Activated T-cell treated with anti-CD3 and anti-CD28 coated beads for 24 hours (primary cell): ENCODE measurements around the gene LEFTY2.
"Not testable (repeated sequence)": the region's sequence is repeated elsewhere in the genome, so short reads cannot be mapped to it uniquely, and the experiment has no call there.

ENCODE experiments used
- DNase-seq: peaks from one replicate; pipeline ENCODE4 v3.0.0-alpha.2; 2020; ENCODE audit warnings: low read depth

The LEFTY2 gene

DNA sequence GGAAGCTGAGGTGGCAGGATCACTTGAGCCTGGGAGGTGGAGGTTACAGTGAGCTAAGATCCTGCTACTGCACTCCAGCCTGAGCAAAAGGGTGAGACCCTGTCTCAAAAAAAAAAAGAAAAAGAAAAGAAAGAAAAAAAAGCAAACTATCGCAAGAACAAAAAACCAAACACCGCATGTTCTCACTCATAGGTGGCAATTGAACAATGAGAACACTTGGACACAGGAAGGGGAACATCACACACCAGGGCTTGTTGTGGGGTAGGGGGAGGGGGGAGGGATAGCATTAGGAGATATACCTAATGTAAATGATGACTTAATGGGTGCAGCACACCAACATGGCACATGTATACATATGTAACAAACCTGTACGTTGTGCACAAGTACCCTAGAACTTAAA, 11.6 kb downstream of the LEFTY2 start:
- DNase-seq: not testable (repeated sequence)

DNA sequence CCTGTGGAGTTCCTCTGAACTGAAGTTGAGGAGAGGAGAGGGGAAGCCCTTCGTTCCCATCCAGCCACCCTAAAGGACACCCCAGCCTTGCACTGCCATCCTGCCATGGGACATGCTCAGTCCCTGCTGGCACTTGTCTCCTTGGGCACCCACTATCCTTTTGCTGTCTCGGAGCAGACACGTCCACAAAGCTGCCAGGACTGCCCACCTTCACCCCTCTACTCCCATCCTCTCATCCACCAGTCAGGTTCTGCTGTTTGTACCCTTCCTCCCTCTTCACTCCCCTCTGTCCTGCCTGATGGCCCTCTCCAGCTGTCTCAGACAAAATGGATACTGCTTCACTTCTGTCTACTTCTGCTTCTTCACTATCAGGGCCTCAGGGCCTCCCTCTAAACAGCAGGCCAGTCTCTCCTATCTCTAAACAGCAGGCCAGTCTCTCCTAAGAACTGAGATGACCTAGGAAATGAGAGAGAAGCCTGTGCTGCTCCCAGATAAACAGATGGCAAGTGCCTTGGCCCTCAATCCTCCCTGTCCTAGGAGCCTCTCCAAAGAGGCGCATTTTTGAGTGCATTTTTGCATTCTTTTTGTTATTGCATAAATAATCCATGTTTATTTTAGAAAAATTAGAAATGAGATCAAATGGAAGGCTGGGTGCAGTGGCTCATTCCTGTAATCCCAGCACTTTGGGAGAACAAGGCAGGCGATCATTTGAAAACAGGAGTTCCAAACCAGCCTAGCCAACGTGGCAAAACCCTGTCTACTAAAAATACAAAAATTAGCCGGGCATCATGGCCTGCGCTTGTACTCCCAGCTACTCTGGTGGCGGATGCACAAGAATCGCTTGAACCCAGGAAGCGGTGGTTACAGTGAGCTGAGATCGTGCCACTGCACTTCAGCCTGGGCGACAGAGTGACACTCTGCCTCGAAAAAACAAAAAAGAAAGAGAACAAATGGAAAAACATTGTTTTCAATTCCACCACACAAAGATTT, 12.5 kb downstream of the LEFTY2 start:
- DNase-seq: peak; percentile 7

DNA sequence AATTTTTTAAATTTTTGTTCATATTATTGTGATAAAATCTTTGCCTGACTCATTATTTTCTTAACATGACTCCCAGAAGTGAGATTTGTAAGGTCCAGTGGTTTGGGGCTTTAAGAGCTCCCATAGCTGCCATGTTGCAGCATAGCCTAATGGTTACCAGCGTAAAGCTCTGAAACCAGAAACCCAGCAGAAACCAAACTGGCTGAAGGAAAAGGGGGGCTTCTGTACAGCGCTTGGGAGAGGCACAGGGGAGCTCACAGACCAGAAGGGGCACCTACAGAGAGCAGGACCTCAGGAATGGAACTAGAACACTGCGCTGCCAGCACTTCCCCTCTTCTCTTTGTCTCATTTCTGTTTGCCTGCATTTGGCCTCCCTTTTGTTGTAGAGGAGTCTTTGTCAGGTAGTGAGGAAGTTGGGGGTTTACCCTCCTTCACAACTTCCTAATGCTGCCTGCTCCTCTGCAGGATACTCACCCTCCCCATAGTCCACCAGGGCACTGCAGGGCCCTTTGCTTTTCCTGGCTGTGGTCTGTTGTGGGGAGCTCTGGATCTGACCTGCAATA, 14.4 kb downstream of the LEFTY2 start:
- no peak for DNase-seq

DNA sequence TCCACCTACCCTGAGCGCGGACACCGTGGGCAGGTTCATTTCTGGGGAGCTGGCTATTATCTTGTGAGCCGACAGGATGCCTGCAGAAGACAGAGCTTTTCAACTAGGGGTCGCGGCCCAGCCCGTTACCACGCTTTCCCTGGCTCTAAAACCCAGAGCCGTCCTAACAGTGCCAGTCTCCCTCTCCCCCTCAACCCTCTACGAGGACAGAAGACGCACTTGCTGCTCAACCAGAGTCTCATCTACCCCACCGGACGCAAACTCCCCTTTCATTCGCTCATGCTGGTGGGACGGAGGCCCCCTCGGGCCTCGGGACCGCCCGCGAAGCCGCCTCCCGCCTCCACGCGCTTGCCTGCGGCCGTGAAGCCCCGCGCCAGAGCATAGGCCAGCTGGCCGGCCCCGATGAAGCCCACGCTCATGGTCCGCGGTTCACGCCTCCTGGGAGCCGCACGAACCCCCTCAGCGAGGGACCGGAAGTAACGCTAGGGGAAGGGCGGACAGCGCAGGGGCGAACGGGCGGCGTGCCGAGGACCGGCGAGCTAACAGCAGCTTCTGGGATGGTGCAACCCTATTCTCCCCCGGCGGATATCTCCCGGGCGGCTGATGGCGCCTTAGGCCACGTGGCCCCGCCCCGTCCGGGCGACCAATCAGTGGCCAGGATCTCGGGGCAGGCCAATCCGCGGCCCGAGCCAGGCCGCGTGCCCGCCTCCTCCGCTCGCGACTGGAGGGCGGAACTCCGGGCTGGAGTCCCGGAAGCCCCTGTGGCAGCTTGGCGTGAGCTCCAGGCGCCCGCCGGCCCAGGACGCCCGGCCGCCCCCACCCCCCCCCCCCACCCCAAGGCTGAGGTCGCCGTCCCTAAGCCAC, 17.1 kb downstream of the LEFTY2 start, which contains the start of gene PYCR2:
Gene PYCR2 (minus strand): TSS at position 559 of the 864 bp plus-strand sequence. CDS start 140 bp downstream, at position 419.
- DNase-seq: peak; percentile 91

DNA sequence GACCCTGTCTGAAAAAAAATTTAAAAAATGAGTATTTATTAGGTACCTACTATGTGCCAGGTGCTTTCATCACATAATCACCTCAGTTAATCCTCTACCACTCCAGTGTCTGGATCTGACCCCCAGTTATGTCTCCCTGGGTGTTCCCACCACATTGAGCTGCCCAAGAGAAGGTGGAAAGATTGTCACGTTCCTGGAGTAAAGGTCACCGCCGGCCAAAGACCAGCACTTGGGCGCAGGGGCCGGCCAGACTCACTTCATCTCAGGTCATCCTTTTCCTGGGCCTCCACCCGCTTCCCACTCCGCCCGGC, 17.7 kb downstream of the LEFTY2 start:
- no peak for DNase-seq

DNA sequence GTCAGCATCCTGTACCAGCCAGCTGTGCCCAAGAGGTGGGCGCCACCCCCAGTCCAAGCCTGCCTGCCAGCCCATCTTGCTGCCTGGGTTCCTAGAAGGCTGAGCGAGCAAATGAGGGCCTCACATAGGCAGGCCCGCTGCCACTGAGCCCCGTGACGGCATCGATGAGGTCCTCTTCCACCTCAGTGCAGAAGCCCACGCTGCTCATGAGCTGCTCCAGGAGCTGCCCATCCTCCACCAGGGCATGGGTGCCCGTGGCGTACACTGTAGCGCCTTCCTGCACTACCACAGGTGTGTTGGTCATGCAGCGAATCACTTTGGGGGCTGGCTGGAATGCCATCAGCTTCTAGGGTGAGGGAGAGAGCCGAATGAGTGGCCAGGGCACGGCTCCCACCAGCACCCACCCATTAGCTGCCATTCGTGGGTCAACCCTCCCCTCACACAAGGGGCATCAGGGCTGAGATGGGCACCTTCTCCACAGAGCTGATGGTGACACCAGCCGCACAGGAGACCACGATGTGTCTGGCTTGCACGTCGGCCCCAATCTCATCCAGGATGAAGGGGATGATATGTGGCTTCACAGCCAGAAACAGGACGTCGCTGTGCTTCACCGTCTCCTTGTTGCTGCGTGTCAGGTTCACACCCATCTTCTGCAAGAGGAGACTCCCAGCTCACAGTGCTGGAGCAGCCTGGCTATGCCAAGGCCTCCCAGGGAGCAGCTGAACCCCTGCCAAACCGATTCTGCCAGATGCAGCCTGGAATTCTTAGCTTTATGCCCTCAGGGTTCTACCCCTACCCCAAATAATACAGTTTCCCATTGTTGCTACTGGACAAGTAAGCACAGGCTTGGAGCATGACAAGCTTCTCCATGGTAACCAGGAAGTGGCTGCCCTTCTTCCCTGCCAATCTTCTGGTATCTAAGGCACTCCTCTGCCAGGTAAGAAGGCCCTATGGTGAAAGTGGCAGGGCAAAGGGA, 19.0 kb downstream of the LEFTY2 start:
- DNase-seq: no peak

DNA sequence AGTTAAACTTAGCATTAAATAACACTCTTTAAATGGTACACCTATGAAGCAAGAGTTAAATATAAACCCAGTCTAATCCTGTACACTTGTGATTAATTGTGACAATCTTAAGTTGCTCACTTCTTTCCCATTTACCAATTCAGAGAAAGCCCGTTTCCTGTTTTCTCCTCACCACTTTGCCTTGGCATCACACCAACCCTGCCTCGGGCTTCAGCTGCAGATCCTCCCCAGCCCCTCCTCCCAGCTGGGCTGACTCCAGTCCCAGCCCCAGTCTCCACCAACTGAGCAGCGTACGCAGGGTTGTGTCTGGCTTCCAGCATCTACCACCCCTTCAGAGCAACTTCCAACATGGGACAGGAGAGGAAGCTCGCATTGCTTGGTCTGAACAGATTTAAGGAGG, 21.1 kb downstream of the LEFTY2 start:
- no peak for DNase-seq

DNA sequence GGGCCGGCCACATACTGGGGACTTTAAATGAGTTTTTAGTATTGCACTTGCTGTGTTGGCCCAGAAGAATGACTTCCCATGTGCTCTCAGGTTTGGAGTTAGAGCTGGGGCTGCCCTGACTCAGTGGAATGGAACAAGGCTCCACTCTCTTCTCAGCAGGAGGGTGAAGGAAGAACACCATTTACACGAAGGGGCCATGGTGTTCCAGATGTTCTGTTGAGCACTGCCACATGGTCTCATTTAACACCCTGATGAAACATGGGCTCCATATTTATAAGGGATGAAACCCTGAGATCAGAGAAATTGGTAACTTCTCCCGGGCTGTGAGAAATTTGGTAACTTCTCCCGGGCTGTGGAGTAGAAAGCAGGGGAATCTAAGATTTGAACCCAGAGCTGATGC, 22.7 kb downstream of the LEFTY2 start:
- DNase-seq: no peak

DNA sequence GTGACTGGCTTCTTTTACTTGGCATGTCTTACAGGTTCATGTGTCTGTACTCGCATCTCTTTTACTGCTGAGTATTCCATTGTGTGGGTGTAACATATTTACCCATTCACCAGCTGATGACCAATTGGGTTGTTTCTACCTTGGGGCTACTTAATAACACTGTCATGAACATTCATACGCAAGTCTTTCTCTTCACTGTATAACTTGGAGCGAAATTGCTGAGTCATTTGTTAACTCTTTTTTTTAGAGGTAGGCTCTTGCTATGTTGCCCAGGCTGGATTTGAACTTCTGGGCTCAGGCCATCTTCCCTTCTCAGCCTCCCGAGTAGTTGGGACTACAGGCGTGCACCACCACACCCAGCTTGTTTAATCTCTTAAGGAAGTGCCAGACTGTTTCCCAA, 23.5 kb downstream of the LEFTY2 start:
- no peak for DNase-seq

DNA sequence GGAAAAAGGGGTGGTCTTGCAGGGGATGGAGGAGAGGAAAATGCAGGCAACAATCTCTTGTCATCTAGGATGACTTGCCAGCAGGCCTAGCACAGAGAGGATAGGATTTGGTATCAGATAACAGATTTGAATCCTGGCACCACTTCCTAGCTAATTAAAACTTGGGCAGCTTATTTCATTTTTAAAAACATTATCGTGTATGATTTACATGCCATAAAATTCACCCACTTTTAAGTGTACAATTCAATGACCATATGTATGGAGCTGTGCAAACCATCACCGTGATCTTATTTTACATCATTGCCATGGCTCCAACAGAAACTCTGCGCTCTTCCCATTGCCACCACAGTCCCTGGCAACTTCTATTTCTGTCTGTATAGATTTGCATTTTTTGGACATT, 23.9 kb downstream of the LEFTY2 start:
- no peak for DNase-seq

DNA sequence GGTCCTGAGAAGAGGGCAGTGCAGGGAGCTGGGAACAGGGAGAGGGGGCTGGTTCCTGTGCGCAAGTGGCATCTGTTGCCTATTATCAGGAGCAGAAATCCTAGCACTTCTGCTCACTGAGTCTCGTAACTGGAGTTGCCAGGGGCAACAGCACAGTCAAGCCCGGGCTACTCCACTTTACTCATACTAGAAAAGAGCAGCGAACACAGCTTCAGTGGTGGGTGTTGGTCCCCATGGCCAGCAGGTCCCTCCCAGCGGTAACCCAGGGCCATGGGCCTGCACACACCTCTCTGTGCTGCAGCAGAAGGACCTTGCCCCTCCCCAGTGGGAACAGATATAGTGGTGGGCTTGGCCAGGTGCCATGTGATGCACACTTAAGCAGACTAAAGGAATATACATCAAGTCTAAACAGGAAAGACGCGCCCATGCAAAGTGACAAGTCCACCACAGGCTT, 25.5 kb downstream of the LEFTY2 start:
- no peak for DNase-seq

DNA sequence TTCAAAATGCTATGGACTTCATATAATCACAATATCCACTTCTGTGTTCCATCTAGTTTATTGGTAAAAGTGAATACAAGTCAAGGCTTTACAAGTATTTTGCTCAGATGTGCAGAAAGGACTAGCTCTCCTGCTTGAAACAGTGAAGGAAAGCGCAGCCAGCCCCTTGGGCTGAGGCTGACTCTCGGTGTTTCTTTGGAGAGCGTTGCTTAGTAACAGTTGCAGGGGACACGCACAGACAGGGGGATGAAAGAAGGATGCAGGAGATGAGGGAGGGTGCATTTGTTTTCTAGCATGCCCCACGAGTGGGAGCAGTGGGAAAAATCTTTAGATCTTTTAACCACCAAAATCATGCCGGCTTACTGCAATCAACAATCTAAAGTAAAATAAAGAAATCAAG, 26.1 kb downstream of the LEFTY2 start:
- DNase-seq: no peak

DNA sequence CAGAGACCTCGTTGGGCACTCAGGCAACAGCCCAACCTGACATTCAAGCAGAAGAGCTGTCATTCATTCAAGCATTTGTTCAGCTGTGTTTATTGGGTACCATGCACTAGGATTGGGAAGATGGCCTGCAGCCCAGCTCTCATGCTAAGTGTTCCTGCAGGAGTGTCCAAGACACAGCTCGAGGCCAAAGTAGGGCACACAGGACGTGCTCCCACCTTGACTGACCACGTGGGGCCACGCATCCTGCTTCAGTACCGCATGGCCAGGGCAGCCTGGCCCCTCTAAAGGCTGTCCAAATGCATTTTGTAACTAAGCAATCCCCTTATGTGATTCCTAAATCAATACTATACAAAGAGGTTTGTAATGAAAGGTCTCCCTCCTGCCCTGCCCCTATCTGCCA, 26.6 kb downstream of the LEFTY2 start:
- no peak for DNase-seq

DNA sequence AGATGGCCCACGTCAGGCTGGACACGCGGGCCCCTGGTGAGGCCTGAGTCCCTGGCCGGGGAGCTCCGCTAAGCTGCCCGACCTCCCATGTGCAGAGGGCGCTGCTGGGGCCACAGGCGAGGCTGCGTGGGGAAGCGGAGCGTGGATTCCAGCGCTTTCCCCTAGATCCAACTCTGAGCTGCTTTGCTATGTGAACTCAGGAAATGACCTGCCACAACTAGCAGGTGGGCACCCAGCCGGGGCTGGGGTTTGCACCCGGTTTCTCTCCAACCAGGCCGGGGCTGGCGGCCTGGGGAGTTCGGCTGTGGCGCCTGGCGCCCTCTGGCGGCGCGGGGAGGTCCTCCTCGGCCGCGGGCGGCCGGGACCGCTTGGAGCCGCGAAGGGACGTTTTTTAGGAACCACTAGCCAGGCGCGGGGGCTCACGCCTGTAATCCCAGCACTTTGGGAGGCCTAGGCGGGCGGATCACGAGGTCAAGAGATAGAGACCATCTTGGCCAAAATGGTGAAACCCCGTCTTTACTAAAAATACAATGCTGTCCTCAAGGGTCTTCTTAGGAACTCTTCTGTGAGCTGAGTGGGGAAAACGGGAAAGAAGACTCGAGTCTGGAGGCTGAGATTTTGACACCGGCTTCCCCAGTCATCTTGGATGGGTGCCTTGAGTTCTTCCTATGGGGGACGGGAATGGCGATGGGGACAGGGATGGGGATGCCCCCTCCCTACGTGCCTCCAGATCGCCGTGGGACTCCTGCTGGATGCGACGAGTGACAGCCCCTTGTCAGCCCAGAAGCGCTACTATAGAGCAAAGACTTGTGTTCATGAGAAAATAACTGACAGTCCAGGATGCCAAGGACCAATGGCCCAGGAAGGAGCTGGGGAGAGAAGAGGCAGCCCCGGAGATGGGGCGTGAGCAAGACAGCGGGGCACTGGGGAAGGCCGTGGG, 29.6 kb downstream of the LEFTY2 start:
- peak; percentile 59 for DNase-seq

DNA sequence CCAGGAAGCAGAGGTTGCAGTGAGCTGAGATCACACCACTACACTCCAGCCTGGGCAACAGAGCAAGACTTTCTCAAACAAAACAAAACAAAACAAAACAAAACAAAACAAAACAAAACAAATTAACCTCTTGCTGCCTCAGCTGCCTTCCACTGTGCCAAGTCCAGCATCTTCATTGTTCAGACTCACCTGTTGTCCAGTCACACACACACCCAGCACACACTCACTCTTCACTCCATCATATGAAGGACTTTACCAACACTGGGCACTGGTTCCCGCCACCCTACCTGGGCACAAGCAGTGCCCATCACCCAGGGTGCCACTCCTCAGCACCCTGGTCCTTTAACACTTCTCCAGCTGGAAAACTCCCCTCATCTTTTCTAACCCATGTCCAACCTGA, 31.5 kb downstream of the LEFTY2 start:
- no peak for DNase-seq

DNA sequence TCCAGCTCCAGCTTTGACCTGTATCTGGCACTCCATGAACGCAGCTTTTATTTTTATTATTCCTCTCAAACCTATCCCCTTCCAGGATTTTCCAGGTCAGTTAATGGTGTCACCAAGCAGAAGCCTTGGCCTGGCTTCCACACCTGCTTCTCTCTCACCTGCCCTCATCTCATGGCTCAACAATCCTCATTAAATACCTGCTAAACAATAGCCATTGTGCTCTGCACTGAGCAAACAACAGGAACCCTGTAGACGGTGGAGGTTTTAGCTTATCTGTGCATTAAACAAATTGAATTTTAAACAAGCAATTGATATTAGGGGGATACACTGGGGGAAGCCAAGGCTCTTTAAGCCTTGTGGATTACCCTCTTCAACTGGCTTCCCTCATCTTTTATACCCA, 32.2 kb downstream of the LEFTY2 start:
- DNase-seq: no peak

DNA sequence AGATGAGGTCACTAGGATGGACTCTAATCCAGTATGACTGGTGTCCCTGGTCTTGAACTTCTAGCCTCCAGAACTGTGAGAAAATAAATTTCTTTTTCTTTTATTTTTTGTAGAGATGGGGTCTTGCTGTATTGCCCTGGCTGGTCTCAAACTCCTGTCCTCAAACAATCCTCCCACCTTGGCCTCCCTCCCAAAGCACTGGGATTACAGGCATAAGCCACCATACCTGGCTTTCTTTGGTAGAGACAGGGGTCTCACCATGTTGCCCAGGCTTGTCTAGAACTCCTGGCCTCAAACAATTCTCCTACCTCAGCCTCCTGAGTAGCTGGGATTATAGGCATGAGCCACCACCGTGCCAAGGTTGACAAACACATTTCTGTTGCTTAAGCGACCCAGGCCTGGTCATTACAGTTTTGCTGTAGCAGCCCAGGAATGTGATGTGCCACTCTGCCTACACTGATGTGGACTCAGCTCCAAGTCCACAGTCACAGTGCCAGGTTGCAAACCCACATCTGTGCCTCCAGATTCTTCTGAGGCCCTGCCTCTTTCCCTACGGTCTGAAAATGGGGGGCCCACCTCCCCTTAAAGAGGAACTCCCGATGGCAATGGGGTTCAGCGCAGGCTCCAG, 32.9 kb downstream of the LEFTY2 start:
- DNase-seq: no peak

DNA sequence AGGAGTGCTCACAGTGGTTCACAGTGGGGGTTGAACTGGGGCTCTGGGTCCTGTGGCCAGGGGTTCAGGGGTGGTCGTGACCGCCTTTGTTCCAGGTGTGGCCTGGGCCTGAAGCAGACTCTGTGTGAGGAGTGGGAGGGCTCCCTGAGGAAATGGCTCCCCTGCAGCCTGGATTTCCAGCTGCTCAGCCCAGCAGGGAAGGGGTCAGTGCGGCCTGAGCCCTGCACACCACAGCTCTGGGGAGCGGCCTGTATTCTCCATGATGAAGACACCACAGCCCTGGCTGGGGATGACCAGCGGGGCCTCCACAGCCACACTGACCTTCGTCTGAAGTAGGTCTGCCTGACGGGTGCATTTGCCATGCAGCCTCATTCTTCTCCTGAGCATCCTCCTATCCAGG, 33.7 kb downstream of the LEFTY2 start:
- no peak for DNase-seq

DNA sequence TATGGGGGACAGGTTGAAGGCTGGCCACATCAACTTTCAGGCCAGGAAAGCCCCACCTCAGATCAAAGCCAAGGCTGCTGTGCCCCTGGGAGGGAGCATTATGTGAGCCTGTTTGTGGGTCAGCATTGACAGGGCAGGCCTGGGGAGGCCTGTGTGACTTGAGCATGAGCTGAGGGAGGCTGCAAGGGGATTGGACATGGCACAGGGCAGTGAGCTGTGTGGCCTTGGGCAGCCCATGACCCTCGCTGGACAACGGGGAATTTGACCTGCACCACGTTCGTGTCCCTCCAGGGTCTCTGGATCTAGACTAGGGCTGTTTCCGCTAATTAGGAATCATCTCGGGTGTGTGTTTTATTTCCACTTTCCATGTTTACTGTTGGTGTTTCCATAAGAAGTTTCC, 34.6 kb downstream of the LEFTY2 start:
- no peak for DNase-seq

DNA sequence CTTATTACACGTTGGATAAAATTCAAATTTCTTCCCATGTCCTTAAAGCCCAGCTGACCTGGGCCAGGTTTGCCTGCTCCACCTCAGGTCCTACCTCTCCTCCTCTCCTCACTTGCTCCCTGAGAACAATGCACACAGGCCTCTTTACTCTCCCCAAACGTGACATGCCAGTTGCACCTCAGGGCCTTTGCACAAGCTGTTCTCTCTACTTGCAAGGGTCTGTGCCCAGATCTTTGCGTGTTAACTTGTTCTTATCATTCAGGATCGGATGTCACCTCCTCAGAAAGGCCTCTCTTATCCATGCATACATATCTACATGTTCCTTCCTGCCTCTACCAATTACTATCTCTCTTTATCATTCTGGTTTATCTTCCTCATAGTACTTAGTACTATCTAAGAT, 37.4 kb downstream of the LEFTY2 start:
- DNase-seq: no peak
